Activated CD8-positive, alpha-beta memory T cell treated with anti-CD3 and anti-CD28 coated beads, Interleukin-2, amount 50 U/mL, for 24 hours (primary cell): ENCODE data around the gene DNAH9.

Experiments
- DNase-seq: peaks from one replicate; pipeline ENCODE4 v3.0.0-alpha.2; 2020; ENCODE audit errors: extremely low read depth

DNAH9 gene

GRCh38 chr17:11768981-11769380, 170.7 kb downstream of the DNAH9 start:
- DNase-seq = no peak

- DNase-seq = no peak
These were observed 173.8 kb downstream of the DNAH9 start for GRCh38 chr17:11772031-11772430.

- no peak for DNase-seq
These were observed 181.6 kb downstream of the DNAH9 start for GRCh38 chr17:11779892-11780291.

- no peak for DNase-seq
These were observed 182.4 kb downstream of the DNAH9 start for GRCh38 chr17:11780621-11781020.

GRCh38 chr17:11786711-11787438, 188.6 kb downstream of the DNAH9 start:
- DNase-seq = no peak

- no peak for DNase-seq
These were observed 197.6 kb downstream of the DNAH9 start for GRCh38 chr17:11795906-11796305.

- DNase-seq = no peak
These were observed 199.5 kb downstream of the DNAH9 start for GRCh38 chr17:11797803-11798202.

- DNase-seq = no peak
These were observed 205.1 kb downstream of the DNAH9 start for GRCh38 chr17:11803231-11803969.

GRCh38 chr17:11805138-11805537, 206.9 kb downstream of the DNAH9 start:
- no peak for DNase-seq

GRCh38 chr17:11805952-11806351, 207.7 kb downstream of the DNAH9 start:
- no peak for DNase-seq

GRCh38 chr17:11807606-11808005, 209.3 kb downstream of the DNAH9 start:
- no peak for DNase-seq

GRCh38 chr17:11813278-11813677, 215.0 kb downstream of the DNAH9 start:
- DNase-seq = no peak

GRCh38 chr17:11813871-11814270, 215.6 kb downstream of the DNAH9 start:
- no peak for DNase-seq

GRCh38 chr17:11814655-11815262, 216.5 kb downstream of the DNAH9 start:
- DNase-seq = no peak

GRCh38 chr17:11816409-11816808, 218.1 kb downstream of the DNAH9 start:
- no peak for DNase-seq

- no peak for DNase-seq
These were observed 225.6 kb downstream of the DNAH9 start for GRCh38 chr17:11823862-11824261.

GRCh38 chr17:11825572-11826209, 227.4 kb downstream of the DNAH9 start:
- DNase-seq = no peak

GRCh38 chr17:11832401-11833137, 234.3 kb downstream of the DNAH9 start:
- no peak for DNase-seq

- DNase-seq = no peak
These were observed 238.2 kb downstream of the DNAH9 start for GRCh38 chr17:11836508-11836907.

- no peak for DNase-seq
These were observed 241.8 kb downstream of the DNAH9 start for GRCh38 chr17:11840052-11840451.

- no peak for DNase-seq
These were observed 242.6 kb downstream of the DNAH9 start for GRCh38 chr17:11840831-11841230.

GRCh38 chr17:11848330-11848729, 250.1 kb downstream of the DNAH9 start:
- no peak for DNase-seq
